GM10266 (cell line): ENCODE data around the gene GANC.

Experiments
- DNase-seq: peaks from one replicate; pipeline ENCODE4 v3.0.0; 2012; ENCODE audit errors: extremely low spot score
- TF ChIP-seq, protein P1 (sequence below): IDR thresholded peaks from 2 replicates; pipeline ENCODE4 v1.5.1; 2012; ENCODE audit warnings: mild to moderate bottlenecking, low read depth; ENCODE audit not compliant: control insufficient read depth, insufficient read depth; ENCODE audit errors: missing control alignments

Gene GANC

DNA sequence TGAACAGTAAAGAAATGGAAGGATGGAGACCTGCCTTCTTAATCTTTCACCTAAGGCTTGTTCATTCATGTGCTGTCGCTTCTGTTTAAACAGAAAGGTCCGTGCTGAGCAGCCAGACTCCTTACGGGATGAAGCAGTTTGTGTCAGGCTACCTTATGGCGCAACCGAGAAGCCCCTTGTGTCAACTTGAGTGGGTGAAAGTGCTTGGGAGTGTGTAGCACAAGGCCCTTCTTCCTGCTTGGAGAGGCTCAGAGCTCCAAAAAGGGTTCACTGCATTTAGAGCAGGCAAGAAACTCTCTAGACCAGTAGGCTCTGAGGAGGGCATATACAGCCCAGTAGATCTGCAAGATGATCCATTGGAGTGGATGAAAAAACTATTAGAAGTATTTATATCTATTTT, 102.3 kb downstream of the GANC start:
- TF ChIP-seq, protein P1, sequence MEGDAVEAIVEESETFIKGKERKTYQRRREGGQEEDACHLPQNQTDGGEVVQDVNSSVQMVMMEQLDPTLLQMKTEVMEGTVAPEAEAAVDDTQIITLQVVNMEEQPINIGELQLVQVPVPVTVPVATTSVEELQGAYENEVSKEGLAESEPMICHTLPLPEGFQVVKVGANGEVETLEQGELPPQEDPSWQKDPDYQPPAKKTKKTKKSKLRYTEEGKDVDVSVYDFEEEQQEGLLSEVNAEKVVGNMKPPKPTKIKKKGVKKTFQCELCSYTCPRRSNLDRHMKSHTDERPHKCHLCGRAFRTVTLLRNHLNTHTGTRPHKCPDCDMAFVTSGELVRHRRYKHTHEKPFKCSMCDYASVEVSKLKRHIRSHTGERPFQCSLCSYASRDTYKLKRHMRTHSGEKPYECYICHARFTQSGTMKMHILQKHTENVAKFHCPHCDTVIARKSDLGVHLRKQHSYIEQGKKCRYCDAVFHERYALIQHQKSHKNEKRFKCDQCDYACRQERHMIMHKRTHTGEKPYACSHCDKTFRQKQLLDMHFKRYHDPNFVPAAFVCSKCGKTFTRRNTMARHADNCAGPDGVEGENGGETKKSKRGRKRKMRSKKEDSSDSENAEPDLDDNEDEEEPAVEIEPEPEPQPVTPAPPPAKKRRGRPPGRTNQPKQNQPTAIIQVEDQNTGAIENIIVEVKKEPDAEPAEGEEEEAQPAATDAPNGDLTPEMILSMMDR, result no peak
- DNase-seq, result no peak

DNA sequence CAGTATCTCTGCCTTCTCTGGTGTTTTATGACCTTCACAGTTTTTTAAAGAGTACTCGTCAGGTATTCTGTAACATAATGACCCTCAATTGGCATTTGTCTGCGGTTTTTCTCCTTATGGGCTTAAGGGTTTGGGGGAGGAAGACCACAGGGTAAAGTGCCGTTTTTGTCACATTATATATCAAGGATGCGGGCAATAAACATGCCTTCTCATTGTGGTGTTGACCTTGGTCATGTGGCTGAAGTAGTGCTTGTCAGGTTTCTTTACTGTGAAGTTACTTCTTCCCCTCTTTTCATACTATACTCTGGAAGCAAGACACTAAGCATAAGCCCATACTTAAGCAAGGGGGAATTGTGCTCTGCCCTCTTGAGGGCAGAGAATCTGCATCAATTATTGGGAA, 102.9 kb downstream of the GANC start:
- TF ChIP-seq, protein P1, result no peak
- no peak for DNase-seq

DNA sequence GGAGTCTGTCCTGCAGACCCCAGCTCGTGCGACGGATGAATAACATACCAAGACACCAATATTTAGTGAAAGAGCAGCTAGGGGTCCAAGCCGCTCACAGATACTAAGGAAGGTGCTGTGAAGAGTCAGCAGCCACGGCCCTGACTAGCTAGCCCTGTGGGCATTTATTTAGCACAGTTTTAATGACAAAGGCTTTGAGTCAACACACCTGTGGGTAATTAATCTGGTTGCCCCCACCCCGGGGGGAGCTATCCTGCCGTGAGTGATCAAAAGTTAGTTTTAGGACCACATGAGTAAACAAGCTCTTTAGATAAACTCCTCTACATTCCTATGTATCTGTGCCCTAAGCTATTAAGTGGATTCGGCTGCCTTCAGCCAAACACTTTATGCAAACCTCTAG, 105.0 kb downstream of the GANC start:
- DNase-seq, result no peak
- TF ChIP-seq, protein P1, result no peak

DNA sequence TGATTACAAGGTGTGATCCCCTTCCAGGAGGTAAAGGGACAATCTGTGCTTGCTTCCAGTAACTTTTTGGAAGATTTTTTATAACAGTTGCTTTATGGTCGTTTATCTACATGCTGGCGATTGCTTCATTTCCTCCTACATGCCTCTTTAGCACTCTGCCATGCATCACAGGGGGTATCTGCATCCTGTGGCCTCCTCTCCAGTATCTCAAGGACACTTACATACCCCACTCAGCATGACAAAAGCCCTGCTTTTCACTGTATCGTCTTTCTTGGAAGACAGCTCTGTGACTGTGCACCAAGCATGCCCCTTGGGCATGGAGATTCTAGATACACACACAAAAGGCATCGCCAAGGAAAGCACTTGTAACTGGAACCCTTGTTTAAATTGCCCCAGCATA, 111.6 kb downstream of the GANC start:
- DNase-seq, result no peak
- TF ChIP-seq, protein P1, result no peak

DNA sequence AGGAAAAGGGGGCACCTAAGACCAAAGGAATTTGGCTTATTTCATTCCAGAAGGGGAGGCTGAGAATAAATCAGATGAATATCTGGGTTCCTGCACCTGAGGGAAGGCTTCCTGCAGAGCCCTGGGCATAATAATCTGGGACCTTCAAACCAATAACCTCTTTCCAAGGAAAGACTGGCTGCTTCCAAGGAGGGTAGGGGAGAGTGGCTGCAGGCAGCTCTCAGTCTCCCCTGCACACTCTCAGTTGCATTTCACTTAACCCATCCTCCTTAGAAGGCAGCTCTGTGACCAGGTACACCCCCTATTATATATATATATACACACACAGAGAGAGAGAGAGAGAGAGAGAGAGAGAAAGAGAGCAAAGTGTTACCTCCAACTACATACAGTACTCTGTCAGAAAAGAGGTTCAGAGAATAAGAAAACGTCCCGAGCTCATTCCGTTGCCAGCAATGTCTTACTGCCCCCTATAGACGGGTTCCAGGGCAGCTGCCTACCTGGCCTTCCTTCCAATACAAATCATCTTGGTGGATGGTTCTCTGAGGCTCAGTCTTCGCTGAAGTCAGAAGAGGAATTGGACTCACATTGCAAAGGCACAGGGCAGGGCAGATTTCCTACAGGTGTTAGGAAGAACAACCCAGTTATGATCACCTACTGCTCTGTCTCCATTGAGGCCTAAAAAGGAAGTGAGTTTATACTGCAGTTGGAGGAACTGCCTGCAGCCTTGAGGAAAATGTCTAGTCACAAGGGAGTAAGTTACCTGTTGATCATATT, 112.4 kb downstream of the GANC start:
- DNase-seq, result peak; percentile 56
- TF ChIP-seq, protein P1, result peak; percentile 48

DNA sequence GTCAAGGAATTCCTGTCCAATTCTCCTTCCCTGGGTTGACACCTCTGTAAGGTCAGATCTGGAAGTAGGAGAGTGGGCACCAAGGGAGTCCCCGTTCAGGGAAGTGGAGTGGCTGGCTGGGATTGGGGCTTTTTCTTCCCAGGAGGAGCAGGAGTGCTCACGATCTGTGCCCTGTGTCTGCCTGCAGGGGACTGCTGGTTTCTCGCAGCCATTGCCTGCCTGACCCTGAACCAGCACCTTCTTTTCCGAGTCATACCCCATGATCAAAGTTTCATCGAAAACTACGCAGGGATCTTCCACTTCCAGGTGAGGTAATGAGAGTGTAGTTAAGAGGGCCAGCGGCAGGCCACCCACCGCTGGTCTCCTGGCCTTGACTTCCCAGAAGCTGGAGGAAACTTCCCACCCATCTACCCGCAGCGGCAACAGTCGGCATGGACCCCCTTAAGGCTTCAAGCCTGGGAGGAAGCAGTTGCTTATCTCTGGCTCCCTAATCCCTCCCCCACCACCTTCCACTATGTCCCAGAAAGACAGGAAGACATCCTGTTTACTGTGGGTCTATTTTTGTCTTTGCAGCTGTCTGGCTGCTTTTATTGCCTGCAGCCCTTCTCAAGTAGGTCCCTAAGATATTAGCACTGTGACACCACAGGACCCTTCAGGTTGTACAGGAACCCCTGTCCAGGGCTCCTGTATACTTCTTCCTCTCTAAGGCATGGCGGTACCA, 113.1 kb downstream of the GANC start:
- TF ChIP-seq, protein P1, result no peak
- no peak for DNase-seq

DNA sequence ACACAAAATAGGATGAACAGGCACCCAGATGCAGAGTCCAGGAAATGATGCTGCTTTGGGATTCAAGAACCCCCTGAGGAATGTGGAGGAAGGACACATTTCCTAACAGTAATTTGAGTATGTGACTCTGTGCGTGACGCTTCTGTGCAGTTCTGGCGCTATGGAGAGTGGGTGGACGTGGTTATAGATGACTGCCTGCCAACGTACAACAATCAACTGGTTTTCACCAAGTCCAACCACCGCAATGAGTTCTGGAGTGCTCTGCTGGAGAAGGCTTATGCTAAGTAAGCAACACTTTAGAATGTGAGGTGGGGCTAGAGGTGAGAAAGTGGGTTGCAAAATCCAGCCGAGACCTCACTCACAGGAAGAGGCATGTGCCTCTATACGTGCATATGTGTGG, 114.6 kb downstream of the GANC start:
- DNase-seq, result no peak
- TF ChIP-seq, protein P1, result no peak
